ENCODE measurements around the gene SORCS3.

GRCh38 chr10:104908581-104908980 is 267.5 kb downstream of the SORCS3 start:
- TF ChIP-seq MYNN (IDR thresholded peaks at IDR 0.05) (no peak), MYNN (CRISPR knock-in tag; IDR thresholded peaks at IDR 0.05) (no peak), POLR2G (IDR thresholded peaks at IDR 0.05; ENCODE audit: low read depth, low read length) (no peak), YY1 (IDR thresholded peaks at IDR 0.05; ENCODE audit: borderline replicate concordance in 1 of 3, control insufficient read depth in 1 of 3, extremely low read depth in 1 of 3, insufficient read depth in 3 of 3, insufficient read length in 1 of 3, insufficient replicate concordance in 2 of 3, low read depth in 1 of 3, low read length in 2 of 3) (no peak), DACH1 (IDR thresholded peaks at IDR 0.05; ENCODE audit: partially characterized antibody) (no peak), NUFIP1 (IDR thresholded peaks at IDR 0.05; ENCODE audit: partially characterized antibody) (no peak), THRA (IDR thresholded peaks at IDR 0.05) (no peak), USF2 (CRISPR knock-in tag; IDR thresholded peaks at IDR 0.05) (no peak), RAD21 (CRISPR knock-in tag; conservative IDR thresholded peaks at IDR 0.05 in 1 of 2, IDR thresholded peaks at IDR 0.05 in 1 of 2) (no peak)

Measured in K562 (cell line).